ENCODE results near the gene HJURP.

Gene HJURP

DNA sequence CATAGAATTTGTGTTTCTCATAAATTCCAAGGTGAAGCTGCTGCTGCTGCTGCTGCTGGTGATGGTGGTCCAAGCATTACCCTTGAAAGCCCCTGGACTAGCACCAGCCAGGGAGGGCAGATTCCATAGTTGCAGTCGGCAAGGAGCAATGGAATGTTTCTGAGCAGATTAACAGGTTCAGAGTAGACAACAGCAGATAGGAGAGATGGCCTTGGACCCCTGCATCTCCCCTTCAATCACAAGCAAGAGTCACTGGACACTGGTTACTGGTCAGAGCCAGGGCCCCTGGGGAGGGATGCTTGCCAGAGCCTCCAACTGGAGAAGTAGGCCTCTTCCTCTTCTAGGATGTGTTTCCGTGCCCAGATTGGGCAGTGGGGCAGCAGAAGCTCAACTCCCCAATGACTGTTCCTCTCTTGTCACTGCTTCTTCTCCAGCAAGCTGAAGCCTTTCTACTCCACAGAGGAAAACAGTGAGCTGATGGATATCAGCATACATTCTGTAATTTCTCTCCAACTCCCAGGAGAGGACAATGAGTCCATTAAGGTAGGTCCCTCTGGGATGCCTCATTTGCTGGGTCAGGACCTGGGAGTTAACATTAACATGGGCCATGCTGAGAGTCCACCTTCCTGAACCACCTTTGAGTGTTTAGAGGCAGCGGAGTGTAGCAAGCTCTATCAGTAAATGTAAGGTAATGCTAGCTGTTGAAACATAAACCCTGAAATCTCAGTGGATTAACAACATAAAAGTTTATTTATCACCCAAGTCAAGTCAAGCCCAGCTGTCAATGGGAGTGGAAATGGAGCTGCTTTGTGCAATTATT is 40.9 kb downstream of the HJURP start:
- DNase-seq: no peak

DNA sequence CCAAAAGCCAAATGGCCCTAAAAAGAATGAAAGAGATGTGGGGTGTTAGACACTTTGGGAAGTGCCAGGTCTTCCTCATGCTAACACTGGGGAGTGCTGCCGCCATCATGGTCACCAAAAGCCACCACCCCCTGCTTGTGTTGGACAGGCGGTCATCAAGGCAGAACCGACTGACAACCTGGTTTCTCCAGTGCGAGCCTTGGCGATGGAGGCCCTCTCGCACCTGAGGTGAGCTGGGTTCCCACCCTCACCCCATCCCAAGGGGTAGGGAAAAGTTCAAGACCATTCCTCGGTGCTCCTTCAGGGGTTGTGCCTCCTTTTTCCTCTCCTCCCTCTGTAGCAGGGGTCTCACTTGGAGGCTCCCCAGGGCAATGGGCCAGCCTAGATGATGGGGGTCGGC is 42.6 kb downstream of the HJURP start:
- DNase-seq: no peak

DNA sequence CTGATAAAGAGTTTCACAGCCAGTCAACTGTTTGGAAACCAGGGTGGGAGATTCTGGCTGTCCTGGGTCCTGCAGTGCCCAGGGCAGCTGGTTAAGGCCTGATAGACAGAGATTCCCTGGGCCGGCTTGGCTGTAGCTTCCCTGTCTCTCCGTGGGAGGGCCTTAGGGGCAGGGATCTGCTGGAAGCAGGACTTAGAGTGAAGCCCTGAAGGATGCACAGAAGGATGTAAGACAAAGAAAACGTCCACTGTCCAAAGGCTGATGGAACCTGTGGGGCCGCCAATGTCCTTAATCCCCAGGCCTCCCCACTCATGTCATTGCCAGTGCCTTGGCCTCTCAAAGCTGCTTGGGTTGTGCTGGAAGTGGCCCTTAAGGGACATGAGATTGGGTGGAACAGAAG is 43.2 kb downstream of the HJURP start:
- no peak for DNase-seq

DNA sequence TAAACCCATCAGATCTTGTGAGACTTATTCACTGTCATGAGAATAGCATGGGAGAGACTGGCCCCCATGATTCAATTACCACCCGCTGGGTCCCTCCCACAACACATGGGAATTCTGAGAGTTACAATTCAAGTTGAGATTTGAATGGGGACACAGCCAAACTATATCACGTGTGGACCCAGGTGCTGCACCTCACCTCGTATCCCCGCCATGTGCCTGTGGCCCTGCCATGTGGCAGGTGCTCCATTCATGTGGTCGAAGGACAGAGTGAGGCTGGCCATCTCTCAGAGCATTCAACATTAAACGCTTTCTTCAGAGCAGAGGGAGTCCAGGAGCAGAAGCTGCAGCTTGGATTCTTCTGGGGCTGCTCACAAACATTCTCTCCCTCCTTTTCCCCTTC is 44.0 kb downstream of the HJURP start:
- DNase-seq: no peak

DNA sequence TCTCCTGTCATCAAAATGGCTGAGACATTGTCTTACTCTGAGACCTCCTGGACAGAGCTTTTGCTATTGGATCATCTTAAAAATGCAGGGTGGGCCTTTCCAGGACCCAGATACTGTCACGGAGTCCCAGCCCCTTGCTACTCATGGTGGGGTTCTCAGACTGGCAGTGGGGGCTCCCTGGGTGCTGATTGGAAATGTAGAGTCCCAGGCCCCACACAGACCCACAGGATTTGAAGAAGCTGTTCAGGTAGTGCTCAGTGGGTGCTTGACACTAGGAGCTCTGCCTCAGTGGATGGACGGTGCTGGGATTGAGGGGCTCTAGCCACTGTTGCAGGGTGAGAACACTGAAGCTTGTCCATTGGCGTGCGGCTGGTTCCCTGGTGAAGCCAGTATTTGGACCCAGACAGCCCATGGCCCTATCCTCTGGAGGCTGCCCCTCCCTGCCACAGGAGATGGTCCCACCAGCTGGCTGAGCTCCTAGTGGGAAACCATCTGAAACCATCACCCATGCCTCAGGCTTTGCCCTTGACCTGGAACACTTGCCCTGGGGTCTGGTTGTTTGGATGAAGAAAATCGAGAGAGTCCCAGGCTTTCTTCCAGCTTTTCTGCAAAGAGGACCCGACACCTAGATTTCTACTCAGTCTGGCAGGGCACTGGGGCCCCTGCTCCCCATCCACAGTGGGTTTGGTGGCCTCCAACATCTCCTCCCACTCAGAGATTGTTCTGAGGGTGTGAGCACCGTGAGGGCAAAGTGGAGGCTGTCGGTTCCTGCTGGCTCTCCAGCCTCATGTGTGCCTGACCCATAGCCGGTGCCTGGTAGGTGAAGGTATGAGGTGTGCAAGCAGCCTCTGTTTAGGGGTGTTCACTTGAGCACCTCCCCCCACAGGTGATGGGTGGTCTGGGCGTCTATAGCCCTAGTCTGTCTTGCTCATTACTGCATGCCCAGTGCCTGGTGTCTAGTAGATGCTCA is 46.1 kb downstream of the HJURP start:
- DNase-seq: no peak

DNA sequence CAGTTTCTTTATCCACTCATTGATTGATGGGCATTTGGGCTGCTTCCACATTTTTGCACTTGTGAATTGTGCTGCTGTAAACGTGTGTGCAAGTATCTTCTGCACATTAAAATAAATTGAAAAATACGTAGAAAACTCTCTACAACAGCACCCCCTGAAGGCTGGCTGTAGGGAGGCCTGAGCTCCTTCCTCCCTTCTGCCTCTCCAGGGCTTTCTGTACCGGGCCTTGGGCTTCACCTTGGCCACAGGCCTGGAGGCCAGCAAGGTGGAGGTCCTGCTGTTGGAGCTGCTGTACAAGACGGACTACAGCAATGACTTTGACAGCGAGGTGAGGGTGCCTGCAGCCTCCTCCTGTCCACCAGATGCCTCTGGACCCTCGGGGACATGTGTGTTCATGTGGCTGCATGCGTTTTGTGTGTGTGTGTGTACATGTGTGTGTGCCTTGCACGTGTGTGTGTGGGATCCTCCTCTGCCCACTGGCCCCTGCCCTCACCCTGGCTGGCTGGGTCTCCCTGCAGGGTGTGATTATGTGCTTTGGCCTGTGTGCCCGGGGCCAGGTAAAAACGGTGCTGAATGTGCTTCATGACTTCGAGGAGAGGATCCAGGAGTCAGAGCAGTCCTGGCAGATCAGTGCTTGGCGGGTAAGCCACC is 47.0 kb downstream of the HJURP start:
- DNase-seq: no peak

DNA sequence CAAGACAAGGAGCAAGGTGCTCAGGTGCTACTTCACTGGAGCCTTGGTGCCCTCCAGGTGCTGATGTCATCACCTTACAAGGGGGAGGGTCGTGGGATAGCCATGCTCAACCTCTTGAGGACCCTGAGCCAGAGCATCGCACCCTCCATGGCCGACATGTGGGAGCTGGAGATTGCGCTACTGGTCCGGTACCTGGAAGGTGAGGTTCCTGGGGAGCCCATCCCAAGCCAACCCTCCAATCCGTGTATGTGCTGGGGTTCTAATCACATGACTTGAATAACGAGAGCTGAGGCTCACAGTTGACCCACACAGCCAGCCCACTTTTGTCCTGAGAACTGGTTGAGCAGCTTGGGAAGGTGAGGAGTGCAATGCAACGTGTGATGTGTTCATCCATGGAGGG is 50.3 kb downstream of the HJURP start:
- DNase-seq: no peak

DNA sequence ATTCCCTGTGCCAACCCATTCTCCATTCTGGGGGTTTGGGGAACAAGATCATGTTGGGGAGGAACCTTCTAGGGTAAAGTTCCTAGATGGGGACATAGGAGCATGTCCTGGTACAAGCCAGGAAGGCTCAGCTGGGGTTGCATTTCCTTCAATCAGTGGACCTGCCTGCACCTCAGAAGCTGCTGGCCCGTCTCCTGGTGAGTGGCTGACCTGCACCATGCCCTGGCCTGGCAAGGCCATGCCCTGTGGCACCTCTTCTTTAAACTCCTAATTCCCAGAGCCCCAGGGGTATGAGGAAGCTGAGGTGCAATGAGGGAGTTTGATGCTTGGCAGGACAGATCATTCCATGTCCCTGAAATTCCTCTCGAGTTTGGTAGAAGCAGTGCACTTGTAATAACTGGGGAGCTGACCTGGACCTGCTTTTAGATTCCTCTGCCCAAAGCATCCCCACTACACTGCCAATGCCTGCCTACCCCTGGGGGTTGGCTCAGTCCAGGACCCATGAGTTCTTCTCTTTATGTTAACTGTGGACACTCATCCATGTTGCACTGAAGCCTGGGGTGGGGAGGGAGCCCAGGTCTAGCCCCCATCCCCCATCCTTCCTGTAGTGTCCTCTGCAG is 50.9 kb downstream of the HJURP start:
- DNase-seq: no peak

DNA sequence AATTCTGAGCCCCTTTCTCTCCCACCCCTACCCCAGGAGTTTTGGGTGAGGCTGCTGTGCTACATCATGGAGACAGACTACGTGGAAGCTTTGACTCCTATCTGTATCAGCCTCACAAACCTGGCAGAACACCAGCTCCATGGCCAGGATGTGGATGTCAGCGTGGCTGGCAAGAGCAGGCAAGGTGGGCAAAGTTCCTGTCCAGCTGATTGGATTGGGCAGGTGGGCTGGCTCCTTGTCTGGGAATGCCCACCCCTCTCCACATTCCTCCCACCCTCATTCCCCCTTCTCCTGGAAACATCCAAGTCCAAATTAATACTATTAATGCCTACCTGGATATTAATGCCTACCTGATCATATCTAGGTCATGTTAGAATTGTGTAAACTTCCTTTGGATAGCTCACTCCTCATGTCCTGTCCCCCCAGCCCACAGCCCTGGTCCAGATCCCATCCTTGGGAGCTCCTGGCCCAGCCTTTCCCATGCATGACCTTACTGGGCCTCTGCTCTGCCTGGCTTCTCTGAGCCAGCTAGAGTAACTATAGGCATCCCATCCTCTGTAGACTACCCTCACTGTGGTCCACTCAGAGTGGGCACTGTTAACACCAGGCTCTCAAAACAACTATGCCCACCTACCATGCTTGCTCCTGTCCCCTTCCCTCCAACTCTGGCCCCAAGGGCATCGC is 52.1 kb downstream of the HJURP start:
- no peak for DNase-seq

DNA sequence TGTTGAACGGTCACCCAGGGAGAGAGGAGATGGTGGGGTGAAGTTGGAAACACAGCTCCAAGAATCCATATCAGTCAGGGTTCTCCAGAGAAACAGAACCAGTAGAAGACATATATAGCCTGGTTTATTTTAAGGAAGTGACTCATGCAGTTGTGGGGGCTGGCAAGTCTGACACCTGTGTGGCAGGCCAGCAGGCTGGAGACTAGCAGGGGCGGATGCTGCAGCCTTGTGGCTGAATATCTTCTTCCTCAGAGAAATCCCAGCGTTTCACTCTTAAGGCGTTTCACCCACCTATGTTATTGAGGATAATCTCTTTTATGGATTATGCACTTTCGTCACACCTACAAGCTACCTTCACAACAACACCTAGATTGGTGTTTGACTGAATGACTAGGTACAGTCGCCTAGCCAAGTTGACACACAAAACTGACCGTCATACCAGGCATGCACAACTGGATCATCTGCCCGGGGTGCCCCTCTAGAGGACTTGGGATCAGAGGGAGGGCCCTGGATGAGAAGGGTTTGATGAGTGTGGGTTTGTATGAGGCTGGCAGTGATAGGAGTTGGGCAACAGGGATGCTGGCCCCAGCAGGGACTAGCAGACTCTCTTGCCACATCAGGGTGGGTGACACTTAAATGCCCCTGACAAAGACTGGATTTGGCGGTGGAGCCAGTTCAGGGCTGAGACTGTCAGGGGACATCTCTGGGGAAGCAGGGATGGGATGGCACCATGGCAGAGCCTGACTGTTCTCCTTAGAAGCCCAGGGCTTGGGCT is 52.8 kb downstream of the HJURP start:
- DNase-seq: peak in 1 of 4 experiments; percentile 4

DNA sequence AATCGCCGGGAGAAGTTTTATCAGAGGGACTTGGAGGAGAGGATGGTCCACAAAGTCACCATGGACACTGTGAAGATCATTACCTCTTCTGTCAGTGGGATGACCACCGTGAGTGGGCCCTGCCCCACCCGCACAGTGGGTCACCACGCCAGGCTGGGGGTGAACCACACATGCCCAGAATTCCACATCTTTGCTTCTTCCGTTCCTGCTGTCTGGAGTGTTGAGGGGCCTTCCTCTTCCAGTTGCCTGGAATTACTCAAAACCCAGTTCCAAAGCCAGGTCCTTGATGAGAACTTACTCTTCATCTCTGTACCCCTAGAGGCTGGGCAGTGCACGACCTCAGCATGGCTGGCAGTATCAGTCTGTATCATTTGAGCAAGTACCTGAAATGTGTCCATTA is 54.1 kb downstream of the HJURP start:
- DNase-seq: no peak

DNA sequence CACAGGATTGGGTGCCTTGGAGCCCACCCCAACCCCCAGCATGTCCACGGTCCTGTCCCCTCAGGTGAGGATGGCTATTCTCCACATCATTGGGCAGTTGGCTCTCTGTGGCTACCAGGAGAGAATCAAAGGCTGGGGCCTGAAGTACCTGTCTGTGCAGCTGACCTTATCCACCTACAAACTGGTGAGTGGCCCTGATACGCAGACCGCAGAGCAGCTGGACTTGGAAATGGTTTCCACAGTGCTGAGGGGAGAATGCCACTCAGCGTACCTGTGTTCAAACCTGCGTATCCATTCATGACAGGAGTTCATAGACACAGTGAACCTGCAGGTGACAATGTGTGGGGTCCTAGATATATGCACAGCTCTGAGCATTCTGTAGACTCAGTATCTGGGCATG is 54.6 kb downstream of the HJURP start:
- no peak for DNase-seq

DNA sequence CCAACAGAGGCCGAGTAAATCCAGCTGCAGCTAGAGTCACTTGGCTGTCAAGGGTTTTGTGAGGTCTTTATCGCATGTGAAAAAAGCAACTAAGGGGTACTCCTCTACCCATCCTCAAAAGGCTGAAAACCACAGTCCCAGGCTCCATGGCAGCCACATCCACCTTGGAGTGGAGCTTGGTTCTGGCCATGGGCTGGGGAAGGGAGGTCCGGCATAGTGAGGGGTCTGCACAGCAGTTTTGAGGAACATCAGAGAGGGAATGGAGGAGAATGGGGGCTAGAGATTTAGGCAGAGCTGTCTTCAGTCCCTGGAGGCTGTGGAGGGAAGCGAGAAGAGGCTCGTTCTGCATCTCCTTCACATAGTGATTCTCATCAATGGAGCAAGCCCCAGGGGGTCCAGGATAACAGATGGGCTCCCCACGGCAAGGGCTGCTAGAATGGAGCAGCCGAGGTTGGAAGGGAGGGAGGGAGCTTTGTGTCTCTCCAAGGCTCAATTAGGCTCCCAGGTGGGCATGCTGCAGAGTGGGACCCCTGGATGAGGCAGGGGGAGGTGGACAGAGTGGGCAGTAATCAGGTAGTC is 55.2 kb downstream of the HJURP start:
- no peak for DNase-seq

DNA sequence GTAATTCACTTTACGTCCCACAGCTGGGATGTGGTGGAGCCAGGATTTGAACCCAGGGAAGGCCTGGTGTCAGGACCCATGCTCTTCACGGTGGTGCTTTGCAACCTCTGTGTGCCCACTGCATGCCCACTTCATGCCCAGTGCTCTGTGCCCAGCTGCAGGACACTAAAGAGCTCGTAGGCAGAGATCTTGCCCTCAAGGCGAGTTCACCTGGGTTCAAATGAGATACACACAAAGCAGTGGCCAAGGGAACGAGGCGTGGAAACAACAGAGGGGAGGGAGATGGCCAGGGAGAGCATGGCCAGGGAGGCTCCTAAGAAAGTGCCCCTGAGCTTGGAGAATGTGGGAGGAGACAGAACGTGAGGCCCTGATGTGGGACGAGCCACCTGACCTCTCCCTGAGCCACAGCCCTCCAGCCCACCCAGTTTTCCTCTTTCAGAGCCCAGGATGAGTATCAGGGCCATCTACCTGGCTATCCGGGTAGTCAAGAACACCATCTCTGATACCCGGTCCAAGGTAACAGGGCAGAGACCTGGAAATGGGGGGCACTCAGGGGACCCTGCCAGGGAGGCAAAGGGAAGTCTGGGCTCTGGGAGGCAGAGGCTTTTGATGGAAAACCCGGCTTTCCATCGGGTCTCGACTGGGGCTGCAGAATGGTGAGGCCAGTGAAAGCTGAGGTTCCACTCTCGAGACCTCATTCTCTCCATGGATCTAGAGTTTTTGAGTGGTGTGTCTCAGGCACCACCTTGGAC is 55.8 kb downstream of the HJURP start:
- DNase-seq: no peak

DNA sequence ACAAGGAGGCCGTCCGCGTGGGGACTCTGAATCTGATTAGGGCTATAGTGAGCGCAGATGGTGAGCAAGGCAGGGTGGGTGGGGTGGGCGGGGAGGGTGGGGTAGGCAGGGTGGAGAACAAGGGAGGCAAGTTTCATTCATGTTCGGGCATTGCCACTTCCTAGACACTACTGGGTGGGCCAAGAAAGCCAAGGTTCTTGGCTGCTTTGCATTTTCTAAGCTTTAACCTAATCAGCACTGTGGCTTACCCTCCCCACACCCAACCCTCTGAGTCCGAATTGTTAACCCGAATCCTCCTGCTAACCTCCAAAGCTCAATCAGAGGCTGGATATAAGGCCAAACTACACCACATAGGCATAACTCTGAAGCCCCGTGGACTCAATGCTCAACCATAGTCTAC is 58.1 kb downstream of the HJURP start:
- no peak for DNase-seq

DNA sequence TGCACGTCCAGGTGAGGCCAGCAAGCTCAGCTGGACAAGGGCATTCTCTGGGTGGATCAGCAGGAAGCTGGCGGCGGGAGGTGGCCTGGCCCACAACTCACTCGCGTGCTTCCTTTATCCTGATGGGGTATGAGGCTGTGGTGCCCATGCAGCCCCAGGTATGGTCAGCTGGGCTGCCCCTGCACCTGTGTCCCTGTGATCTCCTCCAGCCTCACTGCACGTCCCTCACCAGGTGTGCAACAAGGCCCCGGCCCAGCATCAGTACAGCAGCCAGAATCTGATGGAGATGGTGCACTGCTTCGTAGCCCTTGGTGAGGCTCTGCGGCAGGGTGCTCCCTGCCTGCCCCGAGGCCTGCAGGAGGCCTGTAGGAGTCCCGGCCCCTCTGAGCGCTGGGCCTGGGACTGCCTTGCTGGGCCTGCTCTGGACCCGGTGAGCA is 58.6 kb downstream of the HJURP start:
- no peak for DNase-seq

DNA sequence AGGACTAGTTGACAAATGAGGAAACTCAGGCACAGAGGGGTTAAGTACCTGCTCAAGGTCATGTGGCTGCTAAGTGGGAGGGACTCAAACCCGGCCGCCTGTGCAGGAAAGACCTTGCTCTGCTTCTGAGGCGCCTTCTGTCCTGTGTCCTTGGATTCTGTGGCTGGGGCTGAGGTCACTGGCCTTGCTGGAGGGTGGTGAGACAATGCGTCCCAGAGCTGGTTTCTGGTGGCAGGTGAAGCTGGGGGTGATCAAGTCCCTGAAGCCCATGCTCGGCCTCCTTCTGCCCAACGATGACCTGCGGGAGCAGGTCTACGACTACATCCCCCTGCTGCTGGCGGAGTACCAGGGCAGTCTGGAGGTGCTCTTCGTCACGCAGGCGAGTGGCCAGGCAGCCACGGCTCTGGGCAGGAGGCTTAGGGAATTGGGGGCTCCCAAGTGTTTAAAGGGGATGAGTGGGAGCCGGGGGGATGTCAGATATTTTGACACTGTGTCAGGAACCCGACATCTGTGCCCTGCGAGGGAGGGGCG is 60.1 kb downstream of the HJURP start:
- DNase-seq: no peak

DNA sequence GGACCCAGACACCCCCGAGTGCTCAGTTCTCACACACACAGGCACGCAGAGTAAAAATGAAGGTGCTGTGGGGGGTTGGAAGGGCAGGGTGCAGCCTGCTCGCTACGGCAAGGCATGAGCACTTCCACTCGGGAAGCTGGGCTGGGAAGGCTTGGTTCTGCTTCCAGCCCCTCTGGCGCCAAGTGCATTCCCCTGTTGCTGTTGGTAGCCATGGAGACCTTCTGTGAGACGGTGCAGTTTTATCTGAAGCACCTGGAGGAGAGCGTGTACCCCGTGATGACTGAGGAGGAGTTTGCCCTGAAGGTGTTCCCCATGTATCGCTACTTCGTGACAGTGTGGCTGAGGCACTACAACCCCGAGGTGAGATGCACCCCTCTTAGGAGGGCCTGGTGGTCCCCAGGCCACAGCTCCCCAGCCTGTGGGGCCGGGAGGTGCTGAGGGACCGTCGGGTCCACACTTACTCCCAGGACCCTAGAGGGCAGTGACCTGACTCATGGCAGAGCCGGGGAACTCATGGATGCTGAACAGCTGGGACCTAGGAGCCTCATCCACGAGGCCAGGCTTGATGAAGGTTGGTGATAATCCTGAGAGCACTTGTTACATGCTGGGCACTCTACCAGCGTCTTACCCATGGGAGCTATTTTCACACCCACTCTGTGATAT is 60.7 kb downstream of the HJURP start:
- DNase-seq: no peak

DNA sequence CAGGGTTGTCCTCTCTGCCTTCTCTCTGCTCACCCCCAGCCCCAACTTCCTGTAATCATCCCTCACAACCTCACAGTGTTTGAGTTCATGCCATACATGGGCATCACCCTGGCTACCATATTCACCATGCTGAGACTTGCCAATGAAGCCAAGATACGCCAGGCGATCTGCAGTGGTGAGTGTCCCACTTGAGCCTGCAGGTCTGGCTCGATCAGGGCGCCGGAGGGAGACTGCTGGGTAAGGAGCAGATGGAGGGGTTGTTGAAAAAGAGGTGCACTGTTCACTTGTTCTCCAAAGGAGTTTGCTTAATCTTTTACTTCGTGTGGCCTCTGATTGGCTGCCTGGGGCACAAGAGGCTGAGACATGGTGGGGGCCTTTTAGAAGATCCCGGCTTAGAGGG is 61.6 kb downstream of the HJURP start:
- DNase-seq: no peak
